OCI-LY7 (cell line): ENCODE results near the gene YTHDF1.

Experiments
- CTCF ChIP-seq: fragments of 200-600 bp; sonication (generic); conservative IDR thresholded peaks from 2 replicates; pipeline ENCODE4 v1.5.1; 2014; ENCODE audit warnings: mild to moderate bottlenecking, antibody characterized with exemption, low read length, moderate library complexity, mixed read lengths
- EZH2phosphoT487 ChIP-seq: fragments of 200-600 bp; sonication (generic); IDR thresholded peaks from 2 replicates; pipeline ENCODE4 v1.6.1; 2018; ENCODE audit warnings: low read depth, borderline replicate concordance, mild to moderate bottlenecking, mixed run types, antibody characterized with exemption, low read length, moderate library complexity, mixed read lengths

GRCh38 chr20:63208346-63208909 lies 7.5 kb downstream of the YTHDF1 start:
- TF ChIP-seq CTCF (no peak), EZH2phosphoT487 (no peak)
